Measurements from ENCODE around the gene GPR132.
"Not testable (repeated sequence)": the region's sequence is repeated elsewhere in the genome, so short reads cannot be mapped to it uniquely, and the experiment has no call there.

Gene GPR132, protein sequence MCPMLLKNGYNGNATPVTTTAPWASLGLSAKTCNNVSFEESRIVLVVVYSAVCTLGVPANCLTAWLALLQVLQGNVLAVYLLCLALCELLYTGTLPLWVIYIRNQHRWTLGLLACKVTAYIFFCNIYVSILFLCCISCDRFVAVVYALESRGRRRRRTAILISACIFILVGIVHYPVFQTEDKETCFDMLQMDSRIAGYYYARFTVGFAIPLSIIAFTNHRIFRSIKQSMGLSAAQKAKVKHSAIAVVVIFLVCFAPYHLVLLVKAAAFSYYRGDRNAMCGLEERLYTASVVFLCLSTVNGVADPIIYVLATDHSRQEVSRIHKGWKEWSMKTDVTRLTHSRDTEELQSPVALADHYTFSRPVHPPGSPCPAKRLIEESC

DNA sequence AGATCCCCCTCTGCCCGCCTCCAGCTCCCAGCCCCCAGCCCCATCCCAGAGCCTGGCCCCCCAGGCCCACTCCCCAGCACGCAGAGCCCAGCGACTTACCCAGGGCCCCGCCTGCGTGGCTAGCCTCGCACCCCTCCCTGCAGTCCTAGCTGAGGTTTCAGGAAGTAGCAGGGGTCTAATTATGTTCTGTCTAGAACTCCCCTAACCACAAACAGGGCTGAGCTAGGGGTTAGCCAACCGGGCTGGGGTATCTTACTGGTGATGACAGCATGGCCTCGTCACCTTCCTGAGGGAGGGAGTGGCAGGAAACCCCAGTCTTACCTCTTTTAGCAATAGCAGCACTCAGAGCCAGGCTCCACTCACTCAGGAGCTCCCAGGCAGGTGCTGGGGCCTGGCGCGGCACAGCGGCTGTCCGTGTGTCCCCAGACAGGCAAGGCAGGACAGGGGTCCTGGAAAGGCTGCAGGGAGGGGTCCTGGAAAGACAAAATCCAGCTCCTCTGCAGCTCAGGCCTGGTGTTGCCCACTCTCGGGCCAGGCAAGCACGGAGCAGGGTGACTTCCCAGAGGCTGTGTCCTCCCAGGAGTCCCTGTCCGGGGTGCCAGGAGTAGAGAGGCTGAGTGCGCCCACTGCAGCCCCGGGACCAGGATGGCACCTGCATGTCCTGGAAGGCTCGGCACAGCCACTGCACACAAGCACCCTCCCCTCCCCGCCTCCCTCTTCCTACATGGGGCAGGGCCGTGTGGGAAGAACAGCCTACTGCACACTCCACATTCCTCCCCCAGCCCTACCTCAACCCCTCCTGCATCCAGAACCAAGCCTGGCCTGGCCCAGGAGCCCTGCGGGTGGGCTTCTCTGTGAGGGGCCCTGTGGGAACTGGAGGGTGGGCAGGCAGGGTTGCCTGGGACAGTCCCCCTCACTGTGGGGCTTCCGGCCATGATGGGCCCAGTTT lies at the start of gene GPR132:
Gene GPR132 (minus strand): TSS at position 151 of the 949 bp plus-strand sequence. CDS start 10,010 bp downstream, outside the sequence.
- H3K4me3 ChIP-seq (ENCODE audit: low read depth, low read length): no peak within 1 kb of the TSS
- DNase-seq (ENCODE audit: low read depth): no peak

DNA sequence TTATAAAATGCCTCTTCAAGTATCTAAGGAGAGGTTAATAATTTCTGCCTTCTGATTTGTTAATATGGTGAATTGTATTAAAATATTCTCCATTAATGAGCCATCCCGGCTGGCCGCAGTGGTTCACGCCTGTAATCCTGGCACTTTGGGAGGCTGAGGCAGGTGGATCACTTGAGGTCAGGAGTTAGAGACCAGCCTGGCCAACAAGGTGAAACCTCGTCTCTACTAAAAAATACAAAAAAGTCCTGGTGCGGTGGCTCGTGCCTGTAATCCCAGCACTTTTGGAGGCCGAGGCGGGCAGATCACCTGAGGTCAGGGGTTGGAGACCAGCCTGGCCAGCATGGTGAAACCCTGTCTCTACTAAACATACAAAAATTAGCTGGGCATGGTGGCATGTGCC lies 44.0 kb upstream of the GPR132 start:
- not testable (repeated sequence) for DNase-seq (ENCODE audit: low read depth)

DNA sequence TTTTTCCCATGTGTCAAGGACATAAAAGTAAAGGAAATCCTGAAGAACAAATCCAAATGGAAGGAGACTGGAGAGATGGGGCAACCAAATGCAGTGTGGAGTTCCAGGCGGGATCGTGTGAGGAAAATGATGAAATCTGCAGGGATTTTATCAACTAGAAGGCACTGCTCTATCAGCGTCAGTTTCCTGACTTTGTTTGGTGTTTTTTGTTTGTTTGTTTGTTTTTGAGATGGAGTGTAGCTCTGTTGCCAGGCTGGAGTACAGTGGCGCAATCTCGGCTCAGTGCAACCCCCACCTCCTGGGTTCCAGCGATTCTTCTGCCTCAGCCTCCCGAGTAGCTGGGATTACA lies 43.3 kb upstream of the GPR132 start:
- no peak overlapping the region for H3K4me3 ChIP-seq (ENCODE audit: low read depth, low read length)
- DNase-seq (ENCODE audit: low read depth): no peak

More for the DNA sequence above, 44.0 kb upstream of the GPR132 start:
- not testable (repeated sequence) for H3K4me3 ChIP-seq (ENCODE audit: low read depth, low read length)

DNA sequence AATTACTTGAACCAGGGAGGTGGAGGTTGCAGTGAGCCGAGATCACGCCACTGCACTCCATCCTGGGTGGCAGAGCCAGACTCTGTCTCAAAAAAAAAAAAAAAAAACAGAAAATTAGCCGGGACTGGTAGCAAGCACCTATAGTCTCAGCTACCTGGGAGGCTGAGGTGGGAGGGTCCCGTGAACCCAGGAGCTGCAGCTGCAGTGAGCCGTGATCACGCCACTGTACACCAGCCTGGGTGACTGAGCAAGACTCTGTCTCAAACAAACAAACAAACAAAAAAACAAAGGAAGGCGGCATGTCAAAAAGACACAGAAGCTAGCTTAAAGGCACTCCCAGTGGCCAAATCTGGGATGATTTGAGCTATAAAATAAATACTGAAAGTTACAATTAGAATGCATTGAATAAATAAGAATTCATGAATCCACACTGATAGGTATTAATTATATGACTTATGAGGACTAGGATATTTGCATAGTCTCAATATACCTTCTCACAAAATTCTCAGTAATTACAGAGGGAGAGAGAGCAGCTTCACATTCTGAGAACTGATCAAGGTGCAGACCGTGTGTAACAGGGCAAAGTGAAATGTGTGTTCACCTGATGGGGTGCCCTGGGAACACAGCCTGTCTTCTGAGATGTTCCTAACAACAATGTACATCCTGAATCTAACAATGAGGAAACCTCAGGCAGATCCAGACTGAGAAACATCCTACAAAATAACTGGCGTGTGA lies 42.7 kb upstream of the GPR132 start:
- no peak overlapping the region for H3K4me3 ChIP-seq (ENCODE audit: low read depth, low read length)
- no peak for DNase-seq (ENCODE audit: low read depth)

DNA sequence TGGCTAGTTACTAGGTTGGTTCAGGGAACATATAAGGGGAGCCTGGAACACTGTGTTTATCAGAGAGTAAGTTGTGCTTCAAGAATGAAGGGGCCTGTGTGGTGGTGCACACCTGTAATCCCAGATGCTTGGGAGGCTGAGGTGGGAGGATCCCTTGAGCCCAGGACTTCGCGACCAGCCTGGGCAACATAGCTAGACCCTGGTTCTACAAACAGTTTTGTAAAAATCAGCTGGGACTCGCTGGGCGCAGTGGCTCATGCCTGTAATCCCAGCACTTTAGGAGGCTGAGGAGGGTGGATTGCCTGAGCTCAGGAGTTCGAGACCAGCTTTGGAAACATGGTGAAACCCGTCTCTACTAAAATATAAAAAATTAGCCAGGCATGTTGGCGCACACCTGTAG lies 42.1 kb upstream of the GPR132 start:
- H3K4me3 ChIP-seq (ENCODE audit: low read depth, low read length): no peak overlapping the region
- DNase-seq (ENCODE audit: low read depth): no peak

DNA sequence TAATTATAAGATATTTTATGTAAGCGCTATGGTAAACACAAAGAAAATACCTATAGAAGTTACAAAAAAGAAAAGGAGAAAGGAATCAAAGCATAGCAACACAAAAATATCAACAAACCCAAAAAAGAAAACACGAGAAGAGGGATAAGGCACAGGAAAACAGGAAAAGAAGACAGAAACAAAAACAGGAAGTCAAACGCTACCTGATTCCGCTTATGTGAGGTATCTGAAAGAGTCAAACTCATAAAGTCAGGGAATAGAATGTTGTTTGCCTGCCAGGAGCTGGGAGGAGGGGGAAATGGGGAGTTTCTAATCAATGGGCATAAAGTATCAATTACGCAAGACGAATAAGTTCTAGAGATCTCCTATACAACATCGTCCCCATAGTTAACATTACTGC lies 39.9 kb upstream of the GPR132 start:
- H3K4me3 ChIP-seq (ENCODE audit: low read depth, low read length): no peak overlapping the region
- no peak for DNase-seq (ENCODE audit: low read depth)

DNA sequence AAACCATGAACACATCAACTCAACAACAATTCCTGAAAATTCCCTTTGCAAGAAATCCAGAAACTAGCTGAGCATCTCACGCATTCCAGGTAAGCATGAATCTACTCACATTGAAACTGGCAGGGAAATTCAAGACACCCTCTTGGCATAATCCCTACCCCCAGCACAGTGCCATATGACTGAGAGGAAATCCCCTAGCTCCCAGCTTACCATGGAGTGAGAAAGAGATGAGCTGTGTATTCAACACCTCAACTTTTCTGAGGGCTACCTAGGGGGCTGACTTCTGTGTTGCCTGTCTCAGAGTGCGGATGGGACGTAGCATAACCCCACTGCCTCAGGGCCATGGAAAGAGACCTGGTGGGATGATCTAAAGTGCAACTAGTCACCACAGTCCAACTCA lies 37.7 kb upstream of the GPR132 start:
- H3K4me3 ChIP-seq (ENCODE audit: low read depth, low read length): no peak overlapping the region
- DNase-seq (ENCODE audit: low read depth): no peak

DNA sequence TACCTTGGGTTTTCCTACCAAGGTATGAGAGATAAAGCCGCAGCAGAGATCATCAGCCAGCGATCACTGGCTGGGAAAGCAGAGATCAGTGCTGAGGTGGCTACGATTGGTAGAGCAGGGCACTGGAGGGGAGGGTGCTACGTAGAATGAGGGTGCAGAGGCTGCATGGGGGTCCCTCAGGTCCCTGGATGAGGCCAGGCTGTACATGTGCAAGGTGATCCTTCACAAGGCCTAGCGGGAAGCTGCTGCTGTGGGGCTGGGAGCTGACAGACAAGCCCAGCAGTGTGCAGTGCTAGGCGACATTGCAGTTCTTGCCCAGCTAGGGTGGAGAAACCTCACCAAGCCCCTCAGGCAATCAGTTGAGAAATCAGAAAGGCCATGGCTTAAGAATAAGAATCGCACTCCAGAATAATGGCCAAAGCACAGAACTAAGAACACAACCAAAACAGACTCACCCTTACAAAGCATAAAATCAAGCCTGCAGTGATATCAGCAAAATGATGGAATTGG lies 37.2 kb upstream of the GPR132 start:
- no peak overlapping the region for H3K4me3 ChIP-seq (ENCODE audit: low read depth, low read length)
- no peak for DNase-seq (ENCODE audit: low read depth)

DNA sequence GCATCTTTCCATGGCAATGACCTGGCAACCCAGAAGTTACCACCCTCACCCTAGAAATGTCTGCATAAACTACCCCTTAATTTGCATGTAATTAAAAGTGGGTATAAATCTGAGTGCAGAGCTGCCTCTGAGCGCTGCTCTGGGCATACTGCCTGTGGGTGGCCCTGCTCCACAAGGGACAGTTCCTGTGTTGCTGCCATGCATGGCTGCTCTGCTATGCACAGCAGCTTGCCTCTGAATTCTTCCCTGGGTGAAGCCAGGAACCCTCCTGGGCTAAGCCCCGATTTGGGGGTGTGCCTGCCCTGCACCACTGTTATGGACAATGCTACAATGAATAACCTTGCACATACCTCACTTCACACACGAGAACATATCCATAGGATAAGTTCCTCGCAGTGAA lies 35.7 kb upstream of the GPR132 start:
- DNase-seq (ENCODE audit: low read depth): no peak
- H3K4me3 ChIP-seq (ENCODE audit: low read depth, low read length): no peak overlapping the region

DNA sequence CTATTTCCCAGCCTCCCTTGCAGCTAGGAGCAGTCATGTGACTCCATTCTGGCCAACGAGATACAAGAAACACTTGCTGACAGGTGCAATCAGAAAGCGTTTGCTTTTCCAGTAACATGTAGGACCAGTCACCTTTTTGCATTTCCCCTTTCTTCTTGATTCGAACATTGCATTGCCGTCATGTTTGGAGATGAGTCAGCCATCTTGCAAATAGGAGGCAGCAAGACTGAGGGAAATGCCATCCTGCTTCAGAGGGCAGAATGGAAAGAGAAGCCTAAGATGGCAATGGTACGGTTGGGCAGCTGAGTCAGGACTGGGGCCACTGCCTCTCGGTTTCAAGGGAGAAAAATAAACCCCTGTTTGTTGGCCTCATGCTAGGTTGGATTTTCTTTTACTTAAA lies 34.5 kb upstream of the GPR132 start:
- H3K4me3 ChIP-seq (ENCODE audit: low read depth, low read length): no peak overlapping the region
- DNase-seq (ENCODE audit: low read depth): no peak

DNA sequence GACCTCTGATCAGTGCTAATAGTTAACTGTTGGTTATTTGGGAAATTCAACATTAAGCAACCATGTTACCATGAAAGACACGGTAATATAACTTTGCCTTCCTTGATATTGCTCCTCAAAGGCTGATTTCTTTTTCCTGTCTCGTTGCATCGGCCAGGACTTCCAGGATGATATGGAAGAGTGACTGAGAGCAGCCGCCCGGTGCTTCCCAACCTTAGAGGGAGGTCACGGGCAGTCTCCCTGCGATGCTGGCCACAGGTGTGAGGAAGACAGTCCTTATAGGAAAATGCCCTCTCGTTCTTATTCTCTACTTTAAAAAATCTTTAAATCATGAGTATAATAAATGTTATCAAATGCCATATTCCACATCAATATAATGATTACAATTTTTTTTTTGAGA lies 33.1 kb upstream of the GPR132 start:
- H3K4me3 ChIP-seq (ENCODE audit: low read depth, low read length): no peak overlapping the region
- DNase-seq (ENCODE audit: low read depth): no peak

DNA sequence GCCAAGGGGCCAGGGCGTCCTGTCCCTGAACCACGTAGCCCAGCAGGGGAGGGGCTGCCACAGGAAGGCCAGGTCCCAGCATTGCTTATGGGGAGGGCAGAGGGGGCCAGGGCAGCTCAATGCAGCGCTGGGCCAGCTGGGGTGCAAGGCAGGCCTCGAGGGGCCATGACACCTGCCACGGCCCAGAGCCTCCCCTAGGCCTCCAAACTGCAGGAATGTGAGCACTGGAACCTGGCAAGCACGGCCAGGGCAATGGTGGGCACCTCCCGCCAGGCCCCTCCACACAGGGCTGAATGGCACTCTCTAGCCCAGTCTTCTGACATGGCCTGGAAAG lies 32.5 kb upstream of the GPR132 start:
- no peak for DNase-seq (ENCODE audit: low read depth)
- H3K4me3 ChIP-seq (ENCODE audit: low read depth, low read length): no peak overlapping the region

DNA sequence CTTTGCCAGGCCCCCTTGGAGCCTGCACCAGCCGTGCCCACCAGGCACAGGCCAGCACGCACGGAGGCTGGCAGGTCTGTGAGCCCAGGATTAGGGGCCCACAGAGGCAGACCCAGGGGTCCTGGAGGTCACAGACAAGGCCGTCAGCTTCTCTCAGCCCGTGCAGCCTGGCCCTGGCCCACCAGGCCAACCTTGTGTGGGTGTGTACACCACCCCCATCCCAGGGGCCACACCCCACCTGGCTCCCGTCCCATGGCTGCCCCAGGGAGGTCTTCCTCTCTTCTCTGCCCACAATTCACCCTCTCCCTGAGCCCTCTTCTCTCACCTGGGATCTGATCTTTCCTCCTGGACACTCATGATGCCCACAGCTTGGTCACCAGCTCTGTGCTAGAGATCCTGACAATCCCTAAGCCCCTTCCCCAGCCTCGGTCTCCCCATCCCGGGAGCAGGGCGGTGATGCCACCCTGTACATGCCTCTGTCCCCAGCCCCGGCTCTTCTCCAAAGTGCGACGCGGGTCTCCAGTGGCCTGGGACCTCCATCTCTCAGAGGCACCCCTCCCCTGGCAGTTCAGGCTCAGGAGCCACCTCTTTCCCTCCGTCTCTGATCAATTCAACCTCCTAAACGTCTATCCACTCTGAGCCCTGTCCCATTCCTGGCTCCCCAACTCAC lies 31.1 kb upstream of the GPR132 start:
- DNase-seq (ENCODE audit: low read depth): no peak
- no peak overlapping the region for H3K4me3 ChIP-seq (ENCODE audit: low read depth, low read length)

DNA sequence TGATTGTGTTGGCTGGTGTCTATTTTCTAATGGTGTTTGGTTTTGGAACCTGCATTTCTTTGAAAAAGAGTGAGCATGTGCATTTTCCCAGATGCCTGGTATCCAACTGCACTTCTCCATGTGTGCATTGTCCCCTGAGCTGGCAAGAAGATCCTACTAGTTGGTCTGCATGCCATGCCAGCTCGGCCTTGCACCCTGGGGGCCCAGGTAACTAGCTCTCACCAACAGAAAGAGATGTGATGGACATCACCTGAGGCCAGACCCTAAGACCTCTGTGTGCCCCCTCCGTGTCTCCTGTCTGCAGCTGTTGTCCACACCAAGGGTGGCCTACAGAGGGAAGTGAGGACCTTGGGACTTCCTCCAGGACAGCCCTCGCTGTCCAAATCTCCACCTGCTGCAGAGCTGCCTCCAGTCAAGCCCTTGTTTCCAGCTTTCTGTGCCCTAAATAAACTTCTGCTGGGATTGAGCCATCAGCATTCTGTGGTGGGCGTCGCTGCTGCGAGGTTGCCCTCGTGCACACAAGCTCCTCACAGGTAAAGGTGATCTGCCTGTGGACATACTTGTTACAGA lies 30.1 kb upstream of the GPR132 start:
- H3K4me3 ChIP-seq (ENCODE audit: low read depth, low read length): no peak overlapping the region
- DNase-seq (ENCODE audit: low read depth): no peak

DNA sequence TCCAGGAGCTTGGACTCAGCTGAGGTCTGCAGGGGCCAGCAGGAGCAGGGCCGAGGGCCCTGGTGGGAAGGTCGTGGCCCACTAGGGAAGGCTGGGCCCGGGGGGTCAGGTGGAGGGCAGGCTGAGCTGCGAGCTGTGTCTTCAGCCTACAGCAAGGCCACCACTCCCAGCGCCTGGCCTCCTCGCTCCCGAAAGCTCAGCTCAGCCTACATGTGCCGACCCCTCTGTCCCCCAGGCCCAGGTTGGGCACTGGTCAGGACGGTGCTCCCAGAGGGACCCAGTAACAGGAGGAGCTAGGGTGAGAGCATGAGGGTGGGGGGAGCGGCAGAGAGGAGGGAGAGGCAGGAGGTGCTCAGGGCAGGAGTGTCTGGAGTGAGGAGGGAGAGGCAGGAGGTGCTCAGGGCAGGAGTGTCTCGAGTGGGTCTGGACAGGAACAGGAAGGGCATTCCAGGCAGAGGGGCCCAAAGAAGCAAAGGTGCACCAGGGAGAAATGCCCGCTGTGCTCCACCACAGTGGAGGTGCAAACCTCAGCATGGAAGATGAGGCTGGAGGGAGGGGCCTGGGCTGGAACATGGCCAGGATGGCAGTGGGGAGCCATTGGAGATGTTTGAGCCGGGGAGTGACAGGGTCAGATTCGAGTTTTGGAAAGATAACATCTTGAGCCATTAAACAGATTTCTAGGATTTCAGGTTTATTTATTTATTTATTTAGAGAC lies 29.1 kb upstream of the GPR132 start:
- peak overlapping the region; percentile 85 for H3K4me3 ChIP-seq (ENCODE audit: low read depth, low read length)
- no peak for DNase-seq (ENCODE audit: low read depth)

DNA sequence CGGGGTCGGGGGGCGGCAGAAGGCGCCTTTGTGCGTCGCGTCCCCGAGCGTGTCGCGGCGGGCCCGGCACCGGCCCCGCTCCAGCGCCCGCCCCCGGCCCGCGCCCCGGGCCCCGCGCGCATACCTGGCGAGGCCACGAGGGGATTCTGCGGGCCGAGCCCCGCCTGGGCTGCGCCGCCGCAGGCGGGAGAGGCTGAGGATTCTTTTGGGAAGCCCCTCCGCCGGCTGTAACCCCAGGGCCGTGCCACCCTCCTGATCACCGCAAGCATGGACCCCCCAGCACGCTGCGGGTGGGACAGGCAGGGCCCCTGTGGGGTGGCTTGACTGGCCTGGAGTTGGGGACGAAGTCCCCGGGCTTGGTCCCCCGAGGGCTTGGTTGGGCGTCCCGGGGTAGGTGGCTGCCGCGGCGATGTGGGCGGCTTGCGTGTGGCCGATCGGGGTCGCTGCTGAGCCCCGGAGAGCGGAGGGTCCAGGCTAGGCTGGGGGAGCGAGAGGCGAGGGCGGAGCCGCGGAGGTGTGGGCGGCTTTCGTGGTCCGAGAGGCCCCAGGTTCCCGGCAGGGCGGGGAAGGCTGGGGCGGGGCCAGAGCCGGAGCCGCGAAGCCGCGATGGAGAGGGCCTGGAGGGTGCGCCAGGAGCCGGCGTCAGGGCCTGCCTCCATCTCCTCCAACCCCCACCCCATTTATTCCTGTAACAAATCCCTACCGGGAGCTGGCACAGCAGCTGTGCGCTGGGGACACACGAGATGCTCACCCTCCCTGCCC lies 28.4 kb upstream of the GPR132 start:
- H3K4me3 ChIP-seq (ENCODE audit: low read depth, low read length): peak overlapping the region; percentile 85
- DNase-seq (ENCODE audit: low read depth): peak; percentile 40

DNA sequence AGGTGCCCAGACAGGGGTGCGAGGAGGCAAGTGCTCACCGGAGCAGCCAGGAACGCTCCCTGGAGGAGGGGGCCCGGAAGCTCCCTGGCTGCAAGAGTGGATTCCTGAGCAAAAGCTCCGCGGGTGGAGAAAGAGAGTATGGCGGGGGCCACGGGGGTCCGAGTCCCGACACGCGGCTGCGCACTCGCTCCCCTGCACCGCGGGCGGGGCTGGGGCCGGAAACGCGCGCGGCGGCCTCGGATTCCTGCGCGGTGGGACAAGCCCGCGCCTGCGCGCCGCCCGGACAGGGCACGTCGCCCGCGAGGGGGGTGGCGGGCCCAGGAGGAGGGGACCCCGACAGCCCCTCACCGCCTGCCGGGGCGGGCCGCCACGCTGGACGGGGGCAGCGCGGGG lies 27.8 kb upstream of the GPR132 start:
- no peak for DNase-seq (ENCODE audit: low read depth)
- H3K4me3 ChIP-seq (ENCODE audit: low read depth, low read length): peak overlapping the region; percentile 85
